Adrenal gland (tissue), 5 donors: ENCODE data around the gene ZSWIM6.

Source experiments
- CTCF ChIP-seq, 6 experiments: fragments of 450-650 bp in 4 of 6; fragments of 200-600 bp in 2 of 6; sonication (generic) in 1 of 6; IDR thresholded peaks; 1 replicate in 5 of 6; 2 replicates in 1 of 6; pipeline versions ENCODE4 v1.5.1 to v1.8.0; 2016 to 2021; ENCODE audit warnings: antibody characterized with exemption in 6 of 6, mild to moderate bottlenecking in 2 of 6, moderate library complexity in 1 of 6
- POLR2A ChIP-seq, 2 donors: fragments of 450-650 bp; IDR thresholded peaks; one replicate each; pipeline ENCODE4 v1.6.1; 2017; ENCODE audit warnings: antibody characterized with exemption in 2 of 2, mild to moderate bottlenecking in 2 of 2, moderate library complexity in 1 of 2
- donor health status: DM: no; HTN: no; CAD: no.

DNA sequence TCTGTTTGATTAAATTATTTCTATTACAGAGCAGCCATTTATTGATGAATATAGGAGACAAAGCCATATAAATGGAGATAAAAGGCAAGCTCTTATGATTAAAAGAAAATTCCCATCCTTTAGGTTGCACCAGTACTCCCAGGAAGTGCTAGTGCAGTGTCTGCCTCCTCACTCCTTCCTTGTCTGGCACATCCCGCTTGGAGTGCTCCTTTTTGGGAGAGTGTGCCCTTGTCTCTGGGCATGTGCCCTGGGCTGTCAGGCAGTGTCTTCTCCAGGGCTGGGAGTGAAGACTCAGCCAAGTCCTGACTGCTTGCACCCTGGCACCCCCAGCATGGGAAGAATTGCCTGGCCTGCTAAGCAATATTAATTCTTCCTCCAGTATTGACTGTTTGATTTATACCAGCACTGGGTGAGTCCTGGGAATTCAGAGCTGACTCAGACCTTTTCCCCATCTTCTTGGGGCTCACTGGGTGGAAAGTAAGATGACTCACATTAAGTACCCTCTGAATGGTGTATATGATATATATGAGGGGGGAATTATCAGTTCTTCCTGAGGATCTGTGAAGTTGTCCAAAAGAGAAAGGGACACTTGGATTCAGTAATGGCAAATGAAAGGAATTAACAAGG is 62.1 kb downstream of the ZSWIM6 start:
- no peak for TF ChIP-seq CTCF (IDR thresholded peaks at IDR 0.05)
- TF ChIP-seq POLR2A (IDR thresholded peaks at IDR 0.05) = no peak
